GM10248 (cell line): Measurements from ENCODE around the gene EIF4G3.
A peak's percentile ranks its signal among the peaks of the same experiment; 100 is the strongest.
"Not testable (repeated sequence)": the region's sequence is repeated elsewhere in the genome, so short reads cannot be mapped to it uniquely, and the experiment has no call there.

Experiments used
- CTCF ChIA-PET: fragments of 300-600 bp; sonication (Branson Sonifier 250); formaldehyde crosslinking; extraction: SDS; loops from one replicate; lab custom pipeline; 2021; ENCODE audit warnings: antibody characterized with exemption; lab: Yijun Ruan, JAX
- POLR2A ChIA-PET: fragments of 350-650 bp; sonication (Branson Sonifier 250); formaldehyde crosslinking; extraction: SDS; loops from one replicate; lab custom pipeline; 2020; ENCODE audit warnings: antibody characterized with exemption; lab: Yijun Ruan, JAX
- DNase-seq: peaks from one replicate; pipeline ENCODE4 v3.0.0; 2012; ENCODE audit errors: extremely low spot score
- CTCF ChIP-seq: IDR thresholded peaks from 2 replicates; pipeline ENCODE4 v1.5.1; 2012; ENCODE audit warnings: mild to moderate bottlenecking, low read depth; ENCODE audit errors: extremely low read depth, missing control alignments, control extremely low read depth

Gene EIF4G3

DNA sequence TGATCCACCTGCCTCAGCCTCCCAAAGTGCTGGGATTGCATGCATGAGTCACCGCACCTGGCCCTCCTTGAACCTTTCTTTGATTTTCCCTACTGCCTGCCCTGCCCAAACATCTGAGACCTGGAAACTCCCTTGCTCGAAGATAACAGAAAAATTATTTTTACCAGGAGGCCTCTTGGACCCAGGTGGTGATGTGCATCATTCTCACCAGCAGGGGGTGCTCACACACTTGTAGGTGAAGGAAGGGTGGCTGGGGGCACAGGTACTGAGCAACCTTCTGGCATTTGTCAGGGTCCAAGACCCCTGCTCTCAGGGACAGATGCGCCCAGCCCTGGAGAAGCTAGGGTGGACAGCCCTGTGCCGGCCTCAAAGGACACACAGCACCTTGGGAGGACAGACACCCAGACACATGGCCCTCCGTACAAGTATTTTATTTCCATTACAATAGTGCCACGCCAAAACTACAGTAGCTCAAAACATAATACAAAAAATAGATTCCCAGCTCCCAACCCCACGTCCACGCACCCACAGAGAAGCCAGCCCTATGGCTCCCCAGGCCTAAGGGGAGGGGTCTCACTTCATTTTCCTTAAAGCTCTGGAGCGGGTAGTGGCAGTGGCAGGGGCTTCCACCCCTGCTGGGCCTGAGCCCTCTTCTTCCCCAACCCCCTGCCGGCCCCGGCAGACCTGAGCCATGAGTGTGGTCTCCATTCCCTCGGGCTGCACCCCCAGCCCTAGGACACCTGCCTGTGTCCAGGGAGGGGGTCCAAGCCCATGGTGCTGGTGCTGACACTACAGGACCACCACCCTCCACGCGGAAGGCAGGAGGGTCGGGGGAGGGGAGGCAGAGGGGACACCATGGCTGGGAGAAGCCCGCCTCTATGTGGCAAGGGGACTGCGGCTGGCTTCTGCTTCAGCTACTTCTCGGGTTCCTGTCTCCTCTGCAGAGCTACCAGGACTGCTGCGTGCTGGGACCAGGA is 40.4 kb upstream of the EIF4G3 start:
- CTCF ChIA-PET = interaction anchor here (0.8 to 9.3 kb wide), 24 partner anchors 10 to 305 kb away, joined by 3 to 84 read pairs (median 5); no protein-coding TSS in a partner anchor
- DNase-seq = peak; percentile 75

DNA sequence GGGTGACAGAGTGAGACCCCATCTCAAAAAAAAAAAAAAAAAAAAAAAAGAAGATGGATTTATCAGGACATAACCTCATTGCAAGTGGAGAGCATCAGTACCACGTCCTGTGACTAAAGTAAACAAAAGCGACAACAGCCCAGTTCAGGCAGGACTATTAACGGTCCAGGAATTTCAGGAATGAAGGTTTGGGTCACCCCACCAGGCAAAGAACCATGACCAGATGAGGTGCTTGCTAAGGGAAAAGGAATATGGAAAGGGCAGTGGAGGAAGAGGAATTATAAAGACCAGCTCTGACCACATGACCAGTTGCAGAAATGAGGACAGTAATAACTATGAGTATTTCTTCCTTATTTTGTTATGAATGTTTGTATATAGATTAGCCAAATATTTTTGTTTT is 35.4 kb upstream of the EIF4G3 start:
- TF ChIP-seq CTCF = no peak
- POLR2A ChIA-PET = no interaction called here
- CTCF ChIA-PET = interaction anchor here (1.4 to 8.2 kb wide), 4 partner anchors 12 to 158 kb away, joined by 3 to 67 read pairs (median 4); no protein-coding TSS in a partner anchor
- DNase-seq = no peak

More for the DNA sequence above, 40.4 kb upstream of the EIF4G3 start:
- peak; percentile 75 for TF ChIP-seq CTCF
- POLR2A ChIA-PET = no interaction called here

DNA sequence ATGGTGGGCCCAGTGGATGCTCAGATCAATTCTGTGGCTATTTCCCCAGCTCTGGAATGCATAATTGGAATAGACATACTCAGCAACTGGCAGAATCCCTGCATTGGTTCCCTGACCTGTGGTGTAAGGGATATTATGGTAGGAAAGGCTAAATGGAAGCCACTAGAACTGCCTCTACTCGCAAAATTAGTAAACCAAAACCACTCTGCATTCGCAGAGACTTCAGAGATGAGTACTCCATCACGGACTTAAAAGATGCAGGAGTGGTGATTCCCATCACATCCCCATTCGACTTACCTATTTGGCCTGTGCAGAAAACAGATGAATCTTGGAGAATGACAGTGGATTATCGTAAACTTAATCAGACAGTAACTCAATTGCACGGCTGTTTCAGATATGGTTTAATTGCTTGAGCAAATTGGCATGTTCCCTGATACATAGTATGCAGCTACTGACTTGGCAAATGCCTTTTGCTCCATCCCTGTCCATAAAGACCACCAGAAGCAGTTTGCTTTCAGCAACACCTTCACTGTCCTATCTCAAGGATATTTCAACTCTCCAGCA is 31.5 kb upstream of the EIF4G3 start:
- POLR2A ChIA-PET, DNase-seq: not testable (repeated sequence)
- CTCF ChIA-PET = interaction anchor here (1.5 to 2.2 kb wide), 5 partner anchors 8 to 160 kb away, joined by 3 to 9 read pairs (median 7); no protein-coding TSS in a partner anchor

DNA sequence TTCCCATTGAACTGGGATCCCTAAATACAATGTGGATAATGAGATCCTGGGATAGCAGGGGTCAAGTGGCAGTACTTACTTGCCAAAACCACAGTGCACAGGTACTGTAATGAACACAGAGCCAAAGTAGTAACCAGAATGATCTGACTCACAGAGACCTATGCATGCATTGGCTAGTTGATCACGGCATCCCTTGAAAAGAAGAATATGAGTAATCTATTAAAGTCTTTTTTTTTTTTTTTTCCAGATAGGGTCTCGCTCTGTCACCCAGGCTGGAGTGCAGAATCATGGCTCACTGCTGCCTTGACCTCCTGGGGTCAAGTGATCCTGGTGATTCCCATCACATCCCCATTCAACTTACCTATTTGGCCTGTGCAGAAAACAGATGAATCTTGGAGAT is 29.4 kb upstream of the EIF4G3 start:
- POLR2A ChIA-PET = no interaction called here
- no peak for TF ChIP-seq CTCF
- CTCF ChIA-PET = interaction anchor here (1.0 to 2.2 kb wide), 3 partner anchors 11 to 509 kb away, joined by 5 read pairs; no protein-coding TSS in a partner anchor
- DNase-seq = no peak

GRCh38 chr1:21205416-21205815 is 28.7 kb upstream of the EIF4G3 start:
- POLR2A ChIA-PET = no interaction called here
- DNase-seq = no peak
- no peak for TF ChIP-seq CTCF
- CTCF ChIA-PET = interaction anchor here (1.0 to 1.4 kb wide), 2 partner anchors 10 to 509 kb away, joined by 5 read pairs; no protein-coding TSS in a partner anchor

- CTCF ChIA-PET = interaction anchor here (1.1 to 1.6 kb wide), 2 partner anchors 15 to 30 kb away, joined by 3 to 6 read pairs; no protein-coding TSS in a partner anchor
- POLR2A ChIA-PET = no interaction called here
- no peak for TF ChIP-seq CTCF
- no peak for DNase-seq
Measured at GRCh38 chr1:21201650-21202049, 25.0 kb upstream of the EIF4G3 start.

GRCh38 chr1:21201238-21201637 is 24.5 kb upstream of the EIF4G3 start:
- POLR2A ChIA-PET, CTCF ChIA-PET, DNase-seq: not testable (repeated sequence)
